GM23338 (cell line): ENCODE measurements around the gene RIPK4. TPM values are rescaled to one million over a fixed set of nuclear protein-coding genes. Genes with fewer than 3 reads are reported as not detected.

ENCODE experiments used
- ATAC-seq: fragments of 200-7000 bp; cut with Tn5 transposase; 3 replicates; pipeline ENCODE4 v1.9.1; 2020
- DNase-seq: peaks from one replicate; pipeline ENCODE4 v3.0.0-alpha.2; 2015; ENCODE audit warnings: low spot score
- H2AFZ ChIP-seq: fragments of 200-600 bp; sonication (generic); 2 replicates; pipeline ENCODE4 v1.8.0; 2016; ENCODE audit warnings: antibody characterized with exemption, mild to moderate bottlenecking, moderate library complexity
- H3F3A ChIP-seq: fragments of 200-600 bp; sonication (generic); replicated peaks from 2 replicates; pipeline ENCODE4 v1.8.0; 2017; ENCODE audit warnings: antibody characterized with exemption, mixed run types, low read depth
- H3K27ac ChIP-seq: fragments of 200-600 bp; sonication (generic); 2 replicates; pipeline ENCODE4 v1.6.1; 2016; ENCODE audit warnings: low read depth
- H3K27me3 ChIP-seq: fragments of 200-600 bp; sonication (generic); 2 replicates; pipeline ENCODE4 v1.8.0; 2016; ENCODE audit warnings: mild to moderate bottlenecking, mixed run types, moderate library complexity; ENCODE audit not compliant: insufficient read depth
- H3K36me3 ChIP-seq: fragments of 200-600 bp; sonication (generic); 2 replicates; pipeline ENCODE4 v1.8.0; 2016; ENCODE audit warnings: mild to moderate bottlenecking; ENCODE audit not compliant: insufficient read depth
- H3K4me1 ChIP-seq: fragments of 200-600 bp; sonication (generic); 2 replicates; pipeline ENCODE4 v1.8.0; 2016; ENCODE audit warnings: mild to moderate bottlenecking, moderate library complexity; ENCODE audit not compliant: insufficient read depth
- H3K4me2 ChIP-seq: fragments of 200-600 bp; sonication (generic); 2 replicates; pipeline ENCODE4 v1.7.1; 2017; ENCODE audit warnings: mixed run types
- H3K4me3 ChIP-seq: fragments of 200-600 bp; sonication (generic); 2 replicates; pipeline ENCODE4 v1.6.1; 2016; ENCODE audit warnings: mixed run types
- H3K79me2 ChIP-seq: fragments of 200-600 bp; sonication (generic); replicated peaks from 2 replicates; pipeline ENCODE4 v1.8.0; 2017; ENCODE audit warnings: mild to moderate bottlenecking; ENCODE audit not compliant: insufficient read depth
- H3K9me2 ChIP-seq: fragments of 200-600 bp; sonication (generic); 2 replicates; pipeline ENCODE4 v1.8.0; 2017; ENCODE audit not compliant: insufficient read depth
- H4K20me1 ChIP-seq: fragments of 200-600 bp; sonication (generic); replicated peaks from 2 replicates; pipeline ENCODE4 v1.8.0; 2017; ENCODE audit warnings: mild to moderate bottlenecking; ENCODE audit not compliant: insufficient read depth
- H3K27ac Mint-ChIP-seq: 2 replicates; pipeline ENCODE4 v1.8.0; 2020; ENCODE audit warnings: inconsistent platforms, mild to moderate bottlenecking, moderate library complexity, mixed read lengths
- H3K27me3 Mint-ChIP-seq: 3 replicates; pipeline ENCODE4 v1.8.0; 2022; ENCODE audit warnings: low read depth, mild to moderate bottlenecking, moderate library complexity, mixed read lengths, inconsistent platforms; ENCODE audit not compliant: insufficient read depth, poor library complexity
- H3K36me3 Mint-ChIP-seq: 3 replicates; pipeline ENCODE4 v1.8.0; 2021; ENCODE audit warnings: low read depth, mild to moderate bottlenecking, inconsistent platforms, moderate library complexity, mixed read lengths
- H3K4me1 Mint-ChIP-seq: 3 replicates; pipeline ENCODE4 v1.8.0; 2020; ENCODE audit warnings: mild to moderate bottlenecking, inconsistent platforms, mixed read lengths
- H3K4me3 Mint-ChIP-seq: 3 replicates; pipeline ENCODE4 v1.8.0; 2021; ENCODE audit warnings: moderate library complexity, mild to moderate bottlenecking, inconsistent platforms, mixed read lengths
- H3K9me3 Mint-ChIP-seq: 3 replicates; pipeline ENCODE4 v1.8.0; 2020; ENCODE audit warnings: moderate library complexity, mild to moderate bottlenecking, inconsistent platforms, mixed read lengths
- CREB1 ChIP-seq: fragments of 250-450 bp; sonication (Bioruptor Pico); IDR thresholded peaks from 2 replicates; pipeline ENCODE4 v1.5.0; 2020; ENCODE audit warnings: low read depth, mild to moderate bottlenecking, moderate library complexity
- CTCF ChIP-seq, 2 experiments: fragments of 200-600 bp in 1 of 2; sonication (generic) in 1 of 2; conservative IDR thresholded peaks; 2 replicates each; pipeline versions ENCODE4 v1.5.1 to v1.6.1; 2016 to 2017; ENCODE audit warnings: antibody characterized with exemption in 2 of 2, low read depth in 2 of 2, mild to moderate bottlenecking in 2 of 2, moderate library complexity in 1 of 2
- EZH2 ChIP-seq: fragments of 200-600 bp; sonication (generic); IDR thresholded peaks from one replicate; pipeline ENCODE4 v1.8.0; 2017; ENCODE audit warnings: antibody characterized with exemption, mild to moderate bottlenecking, low read depth; ENCODE audit not compliant: unreplicated experiment
- EZH2phosphoT487 ChIP-seq: fragments of 200-600 bp; sonication (generic); IDR thresholded peaks from one replicate; pipeline ENCODE4 v1.8.1; 2018; ENCODE audit warnings: antibody characterized with exemption; ENCODE audit not compliant: unreplicated experiment
- JUNB ChIP-seq: IDR thresholded peaks from one replicate; pipeline ENCODE4 v1.6.1; 2016; ENCODE audit warnings: antibody characterized with exemption; ENCODE audit not compliant: unreplicated experiment
- NANOG ChIP-seq: IDR thresholded peaks from 2 replicates; pipeline ENCODE4 v1.6.1; 2016; ENCODE audit warnings: antibody characterized with exemption, borderline replicate concordance
- POLR2AphosphoS5 ChIP-seq: IDR thresholded peaks from 2 replicates; pipeline ENCODE4 v1.6.1; 2016; ENCODE audit warnings: antibody characterized with exemption, low read depth
- REST ChIP-seq: IDR thresholded peaks from one replicate; pipeline ENCODE4 v1.6.1; 2018; ENCODE audit warnings: antibody characterized with exemption; ENCODE audit not compliant: unreplicated experiment
- STAT1 ChIP-seq: IDR thresholded peaks from one replicate; pipeline ENCODE4 v1.6.1; 2016; ENCODE audit warnings: antibody characterized with exemption; ENCODE audit not compliant: unreplicated experiment
- ZNF114 ChIP-seq: fragments of 250-450 bp; sonication (Bioruptor Pico); IDR thresholded peaks from 2 replicates; pipeline ENCODE4 v1.5.0; 2020; ENCODE audit warnings: mild to moderate bottlenecking, moderate library complexity
- ZNF331 ChIP-seq: fragments of 250-450 bp; sonication (Bioruptor Pico); IDR thresholded peaks from 2 replicates; pipeline ENCODE4 v1.5.0; 2020; ENCODE audit warnings: low read depth, mild to moderate bottlenecking, moderate library complexity
- ZNF462 ChIP-seq: fragments of 250-450 bp; sonication (Bioruptor Pico); IDR thresholded peaks from 2 replicates; pipeline ENCODE4 v1.5.0; 2020; ENCODE audit warnings: mild to moderate bottlenecking, moderate library complexity
- polyA plus RNA-seq: library from polyadenylated mRNA; unstranded; fragments of >200 nt; fragmentation: Nextera tagmentation; extraction: Ambion mirVana; gene quantifications from 2 replicates; pipeline ENCODE4 v1.2.1, GENCODE V29; 2016
- total RNA-seq: library from RNA; depleted of rRNA; stranded (reverse); fragments of >200 nt; shearing (Covaris generic); gene quantifications from 2 replicates; pipeline ENCODE4 v1.2.3, GENCODE V29; 2014
- TF ChIP-seq, protein P1 (sequence below): IDR thresholded peaks from 2 replicates; pipeline ENCODE4 v1.6.1; 2016; ENCODE audit warnings: antibody characterized with exemption

RIPK4 gene
- total and polyA plus RNA-seq, 2 experiments from 2014 or later = 2.5 to 9.9 TPM

DNA sequence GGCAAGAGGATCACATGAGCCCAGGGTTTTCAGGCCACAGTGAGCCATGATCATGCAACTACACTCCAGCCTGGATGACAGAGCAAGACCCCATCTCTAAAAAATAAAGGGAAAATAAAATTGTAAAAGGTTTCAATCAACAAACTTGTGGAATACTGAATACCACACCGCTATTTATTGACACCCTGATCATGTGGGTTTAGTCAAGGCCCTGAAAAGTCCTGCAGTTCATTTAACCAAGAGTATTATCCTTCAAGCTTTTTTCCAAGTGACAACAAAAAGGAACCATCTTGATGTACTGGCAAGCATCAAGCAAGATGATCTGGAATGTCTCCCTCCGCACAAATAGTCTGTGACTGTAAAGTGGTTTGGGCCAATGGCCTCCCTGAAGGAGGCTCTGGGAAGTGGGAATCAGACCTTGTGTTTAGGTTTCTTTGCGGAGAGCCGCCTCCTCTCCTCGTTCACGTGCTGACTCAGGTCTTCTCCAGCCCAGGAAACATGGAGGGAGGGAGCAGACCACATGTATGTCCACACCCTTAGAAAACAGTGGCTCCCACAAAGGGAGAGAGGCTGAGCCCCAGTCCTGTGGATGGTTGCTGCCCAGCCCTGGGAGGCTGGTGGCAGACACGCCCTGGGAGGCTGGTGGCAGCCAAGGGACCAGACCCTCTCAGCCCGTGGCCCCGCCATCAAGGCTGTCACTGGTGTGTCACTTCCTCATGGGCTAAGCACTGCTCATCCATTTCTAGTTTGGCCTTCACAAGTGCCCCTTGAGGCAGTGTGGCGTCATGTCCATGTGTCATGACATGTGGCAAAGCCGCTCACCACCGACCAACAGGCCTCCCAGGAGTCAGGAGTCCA is 56.7 kb downstream of the RIPK4 start:
- Mint-ChIP-seq H3K4me3 (no peak overlapping the region), H3K36me3 (no peaks in the 10 kb centered on the region; the same call in 2 of the 3 replicates), H3K27ac (no peak overlapping the region), H3K9me3 (no peaks in the 10 kb centered on the region; the same call in 1 of the 3 replicates), H3K4me1 (peaks cover 37% of the 10 kb centered on the region), H3K27me3 (peaks cover 12% of the 10 kb centered on the region)
- Histone ChIP-seq H3K4me3 (no peak overlapping the region), H3K4me2 (no peak overlapping the region), H3K9me2 (no peaks in the 10 kb centered on the region), H2AFZ (no peak overlapping the region), H3K4me1 (peaks cover 11% of the 10 kb centered on the region), H3K27ac (no peak overlapping the region), H3K27me3 (peaks cover 4% of the 10 kb centered on the region; the same call in 1 of the 2 replicates), H4K20me1 (no peaks in the 10 kb centered on the region), H3F3A (no peaks in the 10 kb centered on the region), H3K36me3 (no peaks in the 10 kb centered on the region), H3K79me2 (no peaks in the 10 kb centered on the region)
- TF ChIP-seq ZNF462 (CRISPR knock-in tag) (no peak), EZH2 (no peak), POLR2AphosphoS5 (no peak), CREB1 (no peak), REST (no peak), ZNF331 (CRISPR knock-in tag) (no peak), CTCF (conservative IDR thresholded peaks at IDR 0.05; ENCODE audit: low read depth in 2 of 2) (no peak), EZH2phosphoT487 (no peak), STAT1 (no peak), NANOG (no peak), ZNF114 (CRISPR knock-in tag) (no peak), JUNB (no peak)
- TF ChIP-seq, protein P1, sequence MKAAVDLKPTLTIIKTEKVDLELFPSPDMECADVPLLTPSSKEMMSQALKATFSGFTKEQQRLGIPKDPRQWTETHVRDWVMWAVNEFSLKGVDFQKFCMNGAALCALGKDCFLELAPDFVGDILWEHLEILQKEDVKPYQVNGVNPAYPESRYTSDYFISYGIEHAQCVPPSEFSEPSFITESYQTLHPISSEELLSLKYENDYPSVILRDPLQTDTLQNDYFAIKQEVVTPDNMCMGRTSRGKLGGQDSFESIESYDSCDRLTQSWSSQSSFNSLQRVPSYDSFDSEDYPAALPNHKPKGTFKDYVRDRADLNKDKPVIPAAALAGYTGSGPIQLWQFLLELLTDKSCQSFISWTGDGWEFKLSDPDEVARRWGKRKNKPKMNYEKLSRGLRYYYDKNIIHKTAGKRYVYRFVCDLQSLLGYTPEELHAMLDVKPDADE = no peak
- DNase-seq = no peak
- ATAC-seq = no peak
